GM18858 (cell line): Measurements from ENCODE around the gene BABAM2.

Experiments
- ATAC-seq: cut with Tn5 transposase; IDR thresholded peaks from one replicate; pipeline ENCODE4 v1.9.1; 2021; ENCODE audit not compliant: unreplicated experiment

BABAM2 gene

GRCh38 chr2:28181801-28182200 lies 291.3 kb downstream of the BABAM2 start:
- no peak for ATAC-seq

GRCh38 chr2:28182348-28182747 lies 291.8 kb downstream of the BABAM2 start:
- ATAC-seq: no peak

GRCh38 chr2:28185153-28185552 lies 294.6 kb downstream of the BABAM2 start:
- ATAC-seq: no peak

- no peak for ATAC-seq
Observed at GRCh38 chr2:28185891-28186290, 295.4 kb downstream of the BABAM2 start.

- no peak for ATAC-seq
Observed at GRCh38 chr2:28187186-28187585, 296.7 kb downstream of the BABAM2 start.

GRCh38 chr2:28188436-28188835 lies 297.9 kb downstream of the BABAM2 start:
- ATAC-seq: no peak

GRCh38 chr2:28193630-28194403 lies 303.3 kb downstream of the BABAM2 start:
- no peak for ATAC-seq

- ATAC-seq: no peak
Observed at GRCh38 chr2:28199995-28200679, 309.6 kb downstream of the BABAM2 start.

GRCh38 chr2:28201671-28202180 lies 311.2 kb downstream of the BABAM2 start:
- no peak for ATAC-seq

- ATAC-seq: no peak
Observed at GRCh38 chr2:28202719-28203118, 312.2 kb downstream of the BABAM2 start.

GRCh38 chr2:28206762-28207161 lies 316.2 kb downstream of the BABAM2 start:
- no peak for ATAC-seq

GRCh38 chr2:28209261-28209691 lies 318.7 kb downstream of the BABAM2 start:
- no peak for ATAC-seq

- no peak for ATAC-seq
Observed at GRCh38 chr2:28209864-28210263, 319.3 kb downstream of the BABAM2 start.

- no peak for ATAC-seq
Observed at GRCh38 chr2:28210535-28210934, 320.0 kb downstream of the BABAM2 start.

- ATAC-seq: no peak
Observed at GRCh38 chr2:28216331-28216730, 325.8 kb downstream of the BABAM2 start.

GRCh38 chr2:28217042-28217740 lies 326.7 kb downstream of the BABAM2 start:
- no peak for ATAC-seq

- no peak for ATAC-seq
Observed at GRCh38 chr2:28219138-28219537, 328.6 kb downstream of the BABAM2 start.

GRCh38 chr2:28219758-28220368 lies 329.3 kb downstream of the BABAM2 start:
- ATAC-seq: no peak

- no peak for ATAC-seq
Observed at GRCh38 chr2:28224648-28225472, 334.3 kb downstream of the BABAM2 start.

GRCh38 chr2:28225473-28226080 lies 335.0 kb downstream of the BABAM2 start:
- ATAC-seq: no peak
